Sigmoid colon (tissue), 4 donors: ENCODE measurements around the gene PRKCQ.

Experiments used
- CTCF ChIP-seq, 4 experiments: fragments of 450-650 bp in 3 of 4; fragments of 200-600 bp in 1 of 4; IDR thresholded peaks; one replicate each; pipeline ENCODE4 v1.5.1; 2016 to 2019; ENCODE audit warnings: antibody characterized with exemption in 4 of 4, mild to moderate bottlenecking in 3 of 4, moderate library complexity in 2 of 4
- EP300 ChIP-seq, 4 donors: sonication (generic); formaldehyde crosslinking; IDR thresholded peaks; one replicate each; pipeline ENCODE4 v1.6.1; 2017; ENCODE audit warnings: antibody characterized with exemption in 4 of 4
- POLR2AphosphoS5 ChIP-seq, 4 donors: sonication (generic); formaldehyde crosslinking; IDR thresholded peaks; one replicate each; pipeline ENCODE4 v1.6.1; 2017; ENCODE audit warnings: antibody characterized with exemption in 4 of 4

GRCh38 chr10:6404127-6405072 lies 175.7 kb downstream of the PRKCQ start:
- TF ChIP-seq CTCF (IDR thresholded peaks at IDR 0.05) (no peak), POLR2AphosphoS5 (IDR thresholded peaks at IDR 0.05) (no peak), EP300 (IDR thresholded peaks at IDR 0.05) (no peak)
